Measurements from ENCODE around the gene CACNA1C.

The CACNA1C gene

GRCh38 chr12:2283480-2283879 lies 230.7 kb downstream of the CACNA1C start:
- DNase-seq (ENCODE audit: low read depth) = no peak

GRCh38 chr12:2283916-2284315 lies 231.1 kb downstream of the CACNA1C start:
- DNase-seq (ENCODE audit: low read depth) = no peak

GRCh38 chr12:2284321-2284813 lies 231.6 kb downstream of the CACNA1C start:
- no peak for DNase-seq (ENCODE audit: low read depth)

- no peak for DNase-seq (ENCODE audit: low read depth)
Observed at GRCh38 chr12:2284857-2285256, 232.1 kb downstream of the CACNA1C start.

- DNase-seq (ENCODE audit: low read depth) = no peak
Observed at GRCh38 chr12:2285462-2285861, 232.7 kb downstream of the CACNA1C start.

DNA sequence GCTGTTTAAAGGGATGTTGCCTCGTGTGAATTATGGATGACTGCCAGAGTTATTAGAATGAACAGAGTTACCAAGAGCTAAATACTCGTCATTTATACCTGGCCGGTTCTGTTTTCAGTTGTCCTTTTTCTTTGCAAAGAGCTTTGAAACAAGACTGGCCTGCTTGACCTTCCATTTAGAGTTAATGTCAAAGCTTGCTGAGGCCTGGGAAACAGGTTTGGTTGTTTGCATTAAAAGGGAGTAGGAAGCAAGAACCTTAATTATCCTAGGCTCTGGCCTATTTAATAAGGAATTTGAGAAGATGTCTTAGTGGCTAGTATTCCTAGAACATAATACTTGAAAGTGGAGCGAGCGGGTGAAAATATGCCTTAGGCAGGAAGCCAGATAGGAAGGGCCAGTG lies 233.3 kb downstream of the CACNA1C start:
- no peak for DNase-seq (ENCODE audit: low read depth)

DNA sequence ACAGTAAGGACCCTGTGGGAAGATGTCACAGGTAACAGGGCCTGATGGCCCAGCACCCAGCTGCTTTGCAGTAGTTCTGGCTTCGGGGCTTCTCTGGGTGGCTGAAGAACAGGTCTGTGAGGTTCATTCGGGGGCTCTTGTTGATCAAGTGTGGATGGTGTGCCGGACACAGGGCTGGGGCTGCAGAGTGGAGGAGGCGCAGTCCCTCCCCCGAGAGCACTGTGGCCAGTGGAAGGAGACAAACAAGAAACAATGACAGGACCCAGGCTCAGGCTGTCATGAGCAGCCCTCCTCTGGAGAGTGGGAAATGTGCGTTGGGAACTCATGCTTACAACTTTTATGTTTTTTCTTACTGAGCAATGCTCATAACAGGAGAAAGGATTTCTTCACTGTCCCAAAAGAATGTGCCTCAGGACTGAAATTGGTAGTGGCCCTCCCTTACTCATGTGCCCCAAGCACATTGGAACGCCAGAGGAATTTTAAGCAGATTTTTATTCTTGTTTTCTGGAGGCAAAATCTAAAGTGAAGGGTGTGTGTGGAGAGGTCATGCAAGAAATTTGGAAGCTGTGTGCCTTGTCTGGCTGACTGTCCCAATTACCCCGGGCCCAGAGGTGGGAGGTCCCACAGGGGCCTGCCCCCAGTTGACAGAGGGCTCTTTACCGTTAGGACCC lies 233.8 kb downstream of the CACNA1C start:
- DNase-seq (ENCODE audit: low read depth) = no peak

- no peak for DNase-seq (ENCODE audit: low read depth)
Observed at GRCh38 chr12:2287151-2287550, 234.4 kb downstream of the CACNA1C start.

DNA sequence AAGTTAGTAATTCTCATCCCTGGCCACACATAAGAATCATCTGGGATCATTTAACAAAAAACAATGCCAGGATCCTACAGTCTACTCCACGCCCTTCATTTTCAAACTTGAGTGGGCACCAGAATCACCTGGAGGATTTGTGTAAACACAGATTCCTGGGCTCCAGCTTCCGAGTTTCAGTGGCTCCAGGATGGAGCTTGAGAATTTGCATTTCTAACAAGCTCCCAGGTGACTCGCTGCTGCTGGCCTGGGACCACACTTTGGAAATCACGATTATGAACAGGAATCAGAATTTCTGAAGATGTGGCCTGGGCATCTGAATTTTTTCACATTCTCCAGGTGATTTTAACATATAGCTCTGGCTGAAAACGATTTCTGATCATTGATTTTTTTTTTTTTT lies 234.8 kb downstream of the CACNA1C start:
- no peak for DNase-seq (ENCODE audit: low read depth)

DNA sequence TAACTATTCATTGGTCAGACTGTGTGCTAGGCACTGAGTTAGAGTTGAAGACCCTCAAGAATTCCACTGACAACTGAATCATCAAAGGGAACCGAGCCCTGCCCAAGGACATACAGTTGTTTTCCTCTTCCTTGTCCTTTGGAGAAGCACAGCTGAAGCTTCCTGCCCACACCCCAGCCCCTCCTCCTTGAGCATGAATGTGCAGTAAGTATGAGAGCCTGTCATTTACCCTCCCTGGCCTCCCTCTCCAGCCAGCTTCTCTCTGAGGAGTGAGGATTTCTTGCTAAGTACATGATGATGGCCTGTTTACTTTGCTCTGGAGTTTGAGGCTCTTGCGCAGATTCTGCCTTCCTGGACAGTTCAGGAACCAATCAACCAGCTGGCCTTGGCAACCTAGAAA lies 235.2 kb downstream of the CACNA1C start:
- no peak for DNase-seq (ENCODE audit: low read depth)

- no peak for DNase-seq (ENCODE audit: low read depth)
Observed at GRCh38 chr12:2288471-2288870, 235.7 kb downstream of the CACNA1C start.

GRCh38 chr12:2288875-2289274 lies 236.1 kb downstream of the CACNA1C start:
- no peak for DNase-seq (ENCODE audit: low read depth)

- no peak for DNase-seq (ENCODE audit: low read depth)
Observed at GRCh38 chr12:2289525-2289924, 236.7 kb downstream of the CACNA1C start.

DNA sequence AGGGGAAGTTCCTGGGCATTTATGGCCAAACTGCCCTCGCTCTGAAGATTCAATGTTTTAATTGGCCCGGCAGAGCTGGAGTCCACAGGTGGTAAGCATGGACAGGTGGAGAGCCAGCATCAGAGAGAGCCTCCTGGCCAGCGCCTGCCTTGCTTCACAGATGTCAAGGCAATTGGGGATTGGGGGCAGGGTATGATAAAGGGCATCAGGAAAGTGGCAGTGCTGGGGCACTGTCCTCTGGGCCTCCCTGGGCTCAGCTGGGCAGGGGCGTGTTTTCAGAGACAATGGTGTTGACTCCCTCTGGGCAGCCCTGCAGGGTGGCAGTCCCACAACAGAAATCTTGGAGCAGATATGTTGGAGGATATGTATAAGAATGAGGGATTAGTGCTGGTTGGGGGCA lies 237.3 kb downstream of the CACNA1C start:
- no peak for DNase-seq (ENCODE audit: low read depth)

DNA sequence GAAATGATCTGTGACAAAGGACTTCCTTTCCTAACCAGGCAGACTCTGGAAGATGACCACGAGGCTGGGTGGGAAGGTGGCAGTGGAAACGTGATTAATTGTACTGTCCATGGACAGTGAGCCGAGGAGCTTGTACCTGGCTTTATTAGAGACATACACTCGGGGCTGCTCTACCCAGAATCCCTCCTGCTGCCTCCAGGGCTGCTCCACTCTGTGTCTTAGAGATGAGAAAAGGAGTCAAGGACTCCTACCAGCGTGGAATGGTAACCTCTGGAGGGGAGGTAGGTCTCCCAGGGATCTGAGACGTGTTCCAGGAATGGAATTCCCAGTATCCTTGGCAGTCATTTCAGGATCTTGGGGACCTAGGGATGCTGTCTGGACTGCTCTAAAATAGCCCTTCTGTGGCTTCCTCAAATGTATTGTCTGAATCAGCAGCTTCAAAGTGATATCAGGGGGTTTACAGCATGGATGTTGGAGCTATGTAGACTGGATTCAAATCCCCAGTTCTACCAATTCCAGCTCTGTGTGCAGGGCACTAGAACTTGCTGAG lies 237.8 kb downstream of the CACNA1C start:
- DNase-seq (ENCODE audit: low read depth) = no peak

- DNase-seq (ENCODE audit: low read depth) = no peak
Observed at GRCh38 chr12:2291182-2291832, 238.5 kb downstream of the CACNA1C start.

- DNase-seq (ENCODE audit: low read depth) = no peak
Observed at GRCh38 chr12:2291947-2292346, 239.2 kb downstream of the CACNA1C start.

GRCh38 chr12:2292560-2292959 lies 239.8 kb downstream of the CACNA1C start:
- DNase-seq (ENCODE audit: low read depth) = no peak

DNA sequence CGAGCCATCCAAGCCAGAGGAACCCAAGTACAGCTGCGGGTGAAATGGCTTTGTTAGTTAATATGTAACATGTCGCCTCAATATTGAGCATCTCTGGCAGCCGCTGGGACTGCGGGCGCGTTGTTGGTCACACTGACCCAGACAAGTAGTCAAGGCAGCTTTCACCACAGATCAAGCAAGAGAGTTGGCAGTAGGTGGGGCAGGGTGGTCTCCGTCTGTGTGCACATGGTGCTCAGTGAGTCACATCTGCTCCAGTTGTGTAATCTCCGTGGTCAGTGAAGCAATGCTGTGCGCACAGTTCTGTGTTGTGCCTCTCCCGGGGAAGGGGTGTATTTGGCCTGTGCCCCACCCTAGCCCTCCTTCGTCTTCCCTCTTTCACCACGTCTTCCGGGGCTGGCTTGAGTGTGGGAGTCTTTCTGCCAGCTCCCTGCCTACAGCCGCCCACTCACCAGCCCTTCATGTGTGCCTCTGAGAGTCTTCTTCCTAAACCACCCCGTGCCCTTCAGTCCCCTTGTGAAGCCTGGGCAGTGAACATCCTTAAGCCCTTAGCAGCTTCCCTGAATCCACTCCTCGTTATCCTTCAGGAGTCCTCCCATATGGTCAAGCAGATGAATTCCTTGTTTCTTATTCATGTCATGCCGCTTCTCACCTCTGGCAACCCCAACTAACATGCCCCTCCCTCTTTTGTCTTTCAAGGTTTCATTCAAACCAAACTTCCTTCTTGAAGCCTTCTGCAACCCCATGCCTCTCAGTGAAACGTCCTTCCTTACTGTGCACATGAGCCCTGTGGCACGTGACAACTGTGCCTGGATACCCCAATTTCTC lies 242.1 kb downstream of the CACNA1C start:
- DNase-seq (ENCODE audit: low read depth) = no peak

- no peak for DNase-seq (ENCODE audit: low read depth)
Observed at GRCh38 chr12:2295941-2296461, 243.2 kb downstream of the CACNA1C start.

DNA sequence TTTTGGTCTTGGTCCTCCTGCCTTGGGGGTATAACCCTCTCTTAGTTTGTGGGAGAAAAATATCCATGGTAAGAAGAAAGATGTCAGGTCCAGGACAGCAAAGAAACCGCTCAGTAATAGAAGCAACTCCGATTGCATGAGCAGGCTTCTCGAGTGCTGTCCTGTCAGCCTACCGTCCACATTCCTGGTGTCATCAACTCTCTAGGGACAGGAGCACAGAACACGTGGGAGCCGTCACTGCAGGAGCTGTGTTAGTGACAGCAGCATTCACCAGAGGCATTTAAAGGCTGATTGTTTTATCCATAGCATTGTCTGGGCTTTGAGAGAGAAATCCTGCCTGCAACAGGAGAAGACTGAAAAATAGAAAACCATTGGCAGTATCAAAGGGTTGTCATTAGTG lies 244.2 kb downstream of the CACNA1C start:
- no peak for DNase-seq (ENCODE audit: low read depth)

- no peak for DNase-seq (ENCODE audit: low read depth)
Observed at GRCh38 chr12:2297658-2298057, 244.9 kb downstream of the CACNA1C start.

Data from non-pigmented ciliary epithelial cell (primary cell).